ENCODE measurements around the gene TTLL3. TPM values are rescaled to one million over a fixed set of nuclear protein-coding genes. Genes with fewer than 3 reads are reported as not detected.

Gene TTLL3
- total and polyA plus RNA-seq, 2 of the 4 experiments (the other 2 are of a cell fraction), result 6.8 to 43.4 TPM

DNA sequence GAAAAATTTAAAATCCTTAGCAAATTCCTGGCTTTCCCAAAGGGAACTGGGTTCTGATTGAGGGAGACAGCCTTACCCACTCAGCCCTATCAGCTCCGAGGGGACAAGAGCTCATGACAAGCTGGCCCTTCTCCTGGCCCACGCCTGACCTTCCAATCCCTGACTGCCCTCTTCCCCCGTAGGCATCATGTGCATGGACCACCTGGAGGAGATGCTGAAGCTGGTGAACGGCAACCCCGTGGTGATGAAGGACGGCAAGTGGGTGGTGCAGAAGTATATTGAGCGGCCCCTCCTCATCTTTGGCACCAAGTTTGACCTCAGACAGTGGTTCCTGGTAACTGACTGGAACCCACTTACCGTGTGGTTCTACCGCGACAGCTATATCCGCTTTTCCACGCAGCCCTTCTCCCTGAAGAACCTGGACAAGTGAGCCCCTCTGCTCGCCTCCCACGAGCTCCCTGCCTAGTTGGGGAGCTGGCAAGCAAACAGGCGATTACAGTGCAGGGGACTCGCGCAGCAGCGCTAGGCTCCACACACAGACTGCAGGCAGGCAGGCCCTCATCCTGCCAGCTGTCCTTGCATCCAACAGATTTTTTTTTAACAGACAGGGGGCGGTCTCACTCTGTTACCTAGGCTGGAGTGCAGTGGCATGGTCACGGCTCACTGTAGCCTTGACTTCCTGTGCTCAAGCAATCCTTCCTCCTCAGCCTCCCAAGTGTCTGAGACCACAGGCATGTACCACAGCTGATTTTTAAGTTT is 16.9 kb downstream of the TTLL3 start:
- Histone ChIP-seq H2AFZ (replicated peaks; ENCODE audit: low read length, poor library complexity) (peak overlapping the region; percentile 51), H3K4me3 (ENCODE audit: insufficient read depth, low read depth, low read length) (no peak overlapping the region), H2BK120ac (ENCODE audit: low read depth, low read length) (no peak overlapping the region), H3K4me1 (ENCODE audit: control insufficient read depth, insufficient read depth, low read length) (no peaks in the 10 kb centered on the region), H3K56ac (ENCODE audit: extremely low read depth, insufficient read depth, low read length) (no peak overlapping the region), H4K91ac (ENCODE audit: insufficient read depth, low read depth, low read length) (no peak overlapping the region), H3K9ac (ENCODE audit: low read depth, low read length) (no peak overlapping the region), H3K79me1 (ENCODE audit: low read depth in 1 of 2, low read length in 2 of 2) (no peaks in the 10 kb centered on the region), H3K27me3 (ENCODE audit: control insufficient read depth, insufficient read depth, low read length) (no peaks in the 10 kb centered on the region), H3K9me1 (ENCODE audit: insufficient read depth, low read length) (0 out of 2 replicates have a peak, but pooled peaks cover 3% of the 10 kb centered on the region), H4K8ac (ENCODE audit: low read depth in 2 of 2, low read length in 2 of 2) (no peak overlapping the region), H3K4me2 (ENCODE audit: low read depth, low read length) (no peak overlapping the region), H3K23ac (ENCODE audit: low read depth, low read length) (no peak overlapping the region), H3K27ac (ENCODE audit: insufficient read depth, low read length) (no peak overlapping the region), H2AK9ac (replicated peaks; ENCODE audit: low read depth, low read length, poor library complexity) (peak overlapping the region; percentile 55), H3K4ac (ENCODE audit: low read depth, low read length) (no peak overlapping the region), H3K18ac (ENCODE audit: low read depth, low read length) (no peak overlapping the region), H3K9me3 (ENCODE audit: control insufficient read depth, insufficient read depth, low read length) (no peaks in the 10 kb centered on the region), H2AK5ac (ENCODE audit: low read depth, low read length) (no peak overlapping the region), H2BK15ac (ENCODE audit: low read depth, low read length) (no peak overlapping the region), H2BK5ac (ENCODE audit: low read depth, low read length, poor library complexity, severe bottlenecking) (no peak overlapping the region), H4K20me1 (ENCODE audit: insufficient read depth, low read length) (no peaks in the 10 kb centered on the region), H2BK20ac (ENCODE audit: low read depth, low read length) (no peak overlapping the region), H4K5ac (ENCODE audit: low read depth, low read length) (no peak overlapping the region), H3K36me3 (ENCODE audit: control insufficient read depth, insufficient read depth, low read length) (peaks cover 20% of the 10 kb centered on the region), H3K14ac (replicated peaks; ENCODE audit: low read depth, low read length) (no peak overlapping the region)
- CTCF ChIA-PET, result no interaction called here
- TF ChIP-seq, protein P1, sequence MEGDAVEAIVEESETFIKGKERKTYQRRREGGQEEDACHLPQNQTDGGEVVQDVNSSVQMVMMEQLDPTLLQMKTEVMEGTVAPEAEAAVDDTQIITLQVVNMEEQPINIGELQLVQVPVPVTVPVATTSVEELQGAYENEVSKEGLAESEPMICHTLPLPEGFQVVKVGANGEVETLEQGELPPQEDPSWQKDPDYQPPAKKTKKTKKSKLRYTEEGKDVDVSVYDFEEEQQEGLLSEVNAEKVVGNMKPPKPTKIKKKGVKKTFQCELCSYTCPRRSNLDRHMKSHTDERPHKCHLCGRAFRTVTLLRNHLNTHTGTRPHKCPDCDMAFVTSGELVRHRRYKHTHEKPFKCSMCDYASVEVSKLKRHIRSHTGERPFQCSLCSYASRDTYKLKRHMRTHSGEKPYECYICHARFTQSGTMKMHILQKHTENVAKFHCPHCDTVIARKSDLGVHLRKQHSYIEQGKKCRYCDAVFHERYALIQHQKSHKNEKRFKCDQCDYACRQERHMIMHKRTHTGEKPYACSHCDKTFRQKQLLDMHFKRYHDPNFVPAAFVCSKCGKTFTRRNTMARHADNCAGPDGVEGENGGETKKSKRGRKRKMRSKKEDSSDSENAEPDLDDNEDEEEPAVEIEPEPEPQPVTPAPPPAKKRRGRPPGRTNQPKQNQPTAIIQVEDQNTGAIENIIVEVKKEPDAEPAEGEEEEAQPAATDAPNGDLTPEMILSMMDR (conservative IDR thresholded peaks at IDR 0.05; ENCODE audit: low read depth, low read length), result peak; percentile 13; the same call in 1 of the 2 replicates
- no peak; the same call in 1 of the 2 replicates for TF ChIP-seq RAD21 (IDR thresholded peaks at IDR 0.05; ENCODE audit: low read length)
- TF ChIP-seq SMC3 (IDR thresholded peaks at IDR 0.05; ENCODE audit: low read depth, low read length), result 0 out of 2 replicates have a peak, but pooled peaks have one; percentile 5
- no peak for TF ChIP-seq POLR2A (IDR thresholded peaks at IDR 0.05; ENCODE audit: low read depth, low read length)
- DNase-seq (no peak), ATAC-seq (ENCODE audit: low read depth) (peak; percentile 37; the same call in 1 of the 2 replicates)
- WGBS, 2 experiments (ENCODE audit: extremely low coverage in 2 of 2, insufficient read length in 1 of 2), result 65% methylated on average over 3 of the region's 20 CpGs; no CpG with 5 or more reads in 1 of the 2 experiments
- dilution Hi-C loops (cut with HindIII; ENCODE audit: low sequenced_read_pairs, unreplicated experiment) (no loop called here), intact Hi-C loops (cut with micrococcal nuclease) (no loop called here), in situ Hi-C loops (cut with MboI; ENCODE audit: low sequenced_read_pairs) (no loop called here)
- POLR2A ChIA-PET (ENCODE audit: unreplicated experiment), result no interaction called here
- BruUV-seq (replicated peaks), result no TSS peak
